Hippocampal formation (tissue), 2 donors: ENCODE data around the gene COX6B2.

Experiments
- DNase-seq, 2 donors: peaks; one replicate each; lab custom pipeline; 2025; lab: John Stamatoyannopoulos, UW

COX6B2 gene

GRCh38 chr19:55312621-55313512 lies 41.7 kb downstream of the COX6B2 start:
- no peak for DNase-seq

- DNase-seq: no peak
These were observed 42.7 kb downstream of the COX6B2 start for GRCh38 chr19:55311797-55312196.

- no peak for DNase-seq
These were observed 43.1 kb downstream of the COX6B2 start for GRCh38 chr19:55311397-55311796.

- no peak for DNase-seq
These were observed 44.0 kb downstream of the COX6B2 start for GRCh38 chr19:55310498-55310897.

- DNase-seq: no peak
These were observed 45.1 kb downstream of the COX6B2 start for GRCh38 chr19:55309448-55309847.

- DNase-seq: no peak
These were observed 46.2 kb downstream of the COX6B2 start for GRCh38 chr19:55308281-55308680.

- DNase-seq: no peak
These were observed 47.8 kb downstream of the COX6B2 start for GRCh38 chr19:55306712-55307111.

GRCh38 chr19:55305983-55306562 lies 48.4 kb downstream of the COX6B2 start:
- no peak for DNase-seq

- no peak for DNase-seq
These were observed 49.0 kb downstream of the COX6B2 start for GRCh38 chr19:55305491-55305890.

- DNase-seq: no peak
These were observed 49.5 kb downstream of the COX6B2 start for GRCh38 chr19:55304980-55305379.

- DNase-seq: no peak
These were observed 50.1 kb downstream of the COX6B2 start for GRCh38 chr19:55304279-55304978.

GRCh38 chr19:55303477-55303876 lies 51.0 kb downstream of the COX6B2 start:
- no peak for DNase-seq

- DNase-seq: no peak
These were observed 52.2 kb downstream of the COX6B2 start for GRCh38 chr19:55302318-55302703.

- peak; percentile 35 to 72 for DNase-seq
These were observed 52.8 kb downstream of the COX6B2 start for GRCh38 chr19:55301459-55302317.

GRCh38 chr19:55300886-55301458 lies 53.5 kb downstream of the COX6B2 start:
- peak in 1 of 2 donors; percentile 52 for DNase-seq

GRCh38 chr19:55299991-55300390 lies 54.5 kb downstream of the COX6B2 start:
- DNase-seq: no peak
